Smooth muscle cell (in vitro differentiated cells): ENCODE data around the gene DNMBP. TPM values are rescaled to one million over a fixed set of nuclear protein-coding genes. Genes with fewer than 3 reads are reported as not detected.

Experiments used
- DNase-seq: peaks from one replicate; lab custom pipeline; 2025; ENCODE audit not compliant: unreplicated experiment; lab: John Stamatoyannopoulos, UW
- H2AFZ ChIP-seq: fragments of 200-600 bp; sonication (generic); 2 replicates; pipeline ENCODE4 v1.6.0; 2016; ENCODE audit warnings: antibody characterized with exemption, low read depth, mild to moderate bottlenecking
- H3F3A ChIP-seq: fragments of 200-600 bp; sonication (generic); 2 replicates; pipeline ENCODE4 v1.6.0; 2017; ENCODE audit warnings: antibody characterized with exemption, low read depth
- H3K27ac ChIP-seq: fragments of 200-600 bp; sonication (generic); 2 replicates; pipeline ENCODE4 v1.5.1; 2016; ENCODE audit warnings: low read depth, mild to moderate bottlenecking
- H3K27me3 ChIP-seq: fragments of 200-600 bp; sonication (generic); 2 replicates; pipeline ENCODE4 v1.6.1; 2016; ENCODE audit warnings: low read depth, mild to moderate bottlenecking
- H3K36me3 ChIP-seq: fragments of 200-600 bp; sonication (generic); 2 replicates; pipeline ENCODE4 v1.5.1; 2016; ENCODE audit warnings: low read depth
- H3K4me1 ChIP-seq: fragments of 200-600 bp; sonication (generic); 2 replicates; pipeline ENCODE4 v1.5.1; 2016; ENCODE audit warnings: low read depth
- H3K4me2 ChIP-seq: fragments of 200-600 bp; sonication (generic); 2 replicates; pipeline ENCODE4 v1.6.0; 2016; ENCODE audit warnings: mild to moderate bottlenecking
- H3K4me3 ChIP-seq: fragments of 200-600 bp; sonication (generic); 2 replicates; pipeline ENCODE4 v1.5.1; 2016; ENCODE audit warnings: mild to moderate bottlenecking
- H3K79me2 ChIP-seq: fragments of 200-600 bp; sonication (generic); 2 replicates; pipeline ENCODE4 v1.6.0; 2016; ENCODE audit warnings: low read depth, mild to moderate bottlenecking
- H3K9ac ChIP-seq: fragments of 200-600 bp; sonication (generic); 2 replicates; pipeline ENCODE4 v1.6.0; 2016; ENCODE audit warnings: low read depth
- H3K9me3 ChIP-seq: fragments of 200-600 bp; sonication (generic); replicated peaks from 2 replicates; pipeline ENCODE4 v1.5.1; 2016; ENCODE audit warnings: low read depth
- H4K20me1 ChIP-seq: fragments of 200-600 bp; sonication (generic); 2 replicates; pipeline ENCODE4 v1.6.0; 2016; ENCODE audit warnings: low read depth
- WGBS: methylation state at CpG from one replicate; pipeline ENCODE4 v1.1.7; 2016; ENCODE audit warnings: low lambda C conversion rate; 5-methylcytosine and 5-hydroxymethylcytosine counted together
- polyA plus RNA-seq: library from polyadenylated mRNA; unstranded; fragments of >200 nt; fragmentation: Nextera tagmentation; extraction: Ambion mirVana; gene quantifications from 2 replicates; pipeline ENCODE4 v1.2.1, GENCODE V29; 2016
- total RNA-seq: library from RNA; depleted of rRNA; stranded (reverse); fragments of >200 nt; gene quantifications from 2 replicates; pipeline ENCODE4 v1.2.3, GENCODE V29; 2014
- TF ChIP-seq, protein P1 (sequence below): fragments of 200-600 bp; sonication (generic); IDR thresholded peaks from 2 replicates; pipeline ENCODE4 v1.5.1; 2017; ENCODE audit warnings: borderline replicate concordance, mild to moderate bottlenecking, antibody characterized with exemption; ENCODE audit not compliant: insufficient read depth, poor library complexity, severe bottlenecking

Gene DNMBP
- total and polyA plus RNA-seq, 2 experiments from 2014 or later, result 9.4 to 17.9 TPM

DNA sequence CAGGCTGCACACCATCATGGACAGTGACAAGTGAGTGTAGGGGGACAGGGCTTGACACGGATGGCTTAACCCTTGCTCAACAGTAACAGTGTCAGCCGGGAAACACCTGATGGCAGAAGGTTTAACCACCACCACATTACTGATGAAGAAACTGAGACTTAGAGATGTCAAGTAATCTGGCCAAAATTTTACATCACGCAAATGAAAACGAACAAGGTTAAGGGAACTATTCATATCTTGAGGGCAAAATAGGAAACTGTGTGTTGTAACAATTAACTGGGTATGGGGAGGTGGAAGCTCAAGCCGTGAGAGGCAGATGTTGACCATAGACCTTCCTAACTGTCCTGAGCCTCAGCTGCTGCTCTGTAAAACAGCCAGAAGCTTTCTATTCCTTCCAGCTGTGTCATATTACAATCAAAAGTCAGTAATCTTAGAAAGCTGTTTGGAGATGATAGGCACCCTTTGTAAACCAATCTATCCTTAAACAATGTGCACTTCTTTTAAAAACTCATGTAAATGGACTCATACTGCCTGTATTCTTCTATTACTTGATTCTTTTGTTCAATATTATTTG lies 158.9 kb downstream of the DNMBP start:
- Histone ChIP-seq H3K4me1 (peaks cover 4% of the 10 kb centered on the region), H3K36me3 (no peaks in the 10 kb centered on the region), H3K27ac (no peak overlapping the region), H3K4me2 (no peak overlapping the region), H3F3A (no peaks in the 10 kb centered on the region), H2AFZ (no peak overlapping the region), H3K9ac (no peak overlapping the region), H4K20me1 (no peaks in the 10 kb centered on the region), H3K79me2 (no peaks in the 10 kb centered on the region), H3K4me3 (no peak overlapping the region), H3K9me3 (no peaks in the 10 kb centered on the region), H3K27me3 (no peaks in the 10 kb centered on the region)
- WGBS, result 76% methylated on average over 5 of the region's 5 CpGs
- TF ChIP-seq, protein P1, sequence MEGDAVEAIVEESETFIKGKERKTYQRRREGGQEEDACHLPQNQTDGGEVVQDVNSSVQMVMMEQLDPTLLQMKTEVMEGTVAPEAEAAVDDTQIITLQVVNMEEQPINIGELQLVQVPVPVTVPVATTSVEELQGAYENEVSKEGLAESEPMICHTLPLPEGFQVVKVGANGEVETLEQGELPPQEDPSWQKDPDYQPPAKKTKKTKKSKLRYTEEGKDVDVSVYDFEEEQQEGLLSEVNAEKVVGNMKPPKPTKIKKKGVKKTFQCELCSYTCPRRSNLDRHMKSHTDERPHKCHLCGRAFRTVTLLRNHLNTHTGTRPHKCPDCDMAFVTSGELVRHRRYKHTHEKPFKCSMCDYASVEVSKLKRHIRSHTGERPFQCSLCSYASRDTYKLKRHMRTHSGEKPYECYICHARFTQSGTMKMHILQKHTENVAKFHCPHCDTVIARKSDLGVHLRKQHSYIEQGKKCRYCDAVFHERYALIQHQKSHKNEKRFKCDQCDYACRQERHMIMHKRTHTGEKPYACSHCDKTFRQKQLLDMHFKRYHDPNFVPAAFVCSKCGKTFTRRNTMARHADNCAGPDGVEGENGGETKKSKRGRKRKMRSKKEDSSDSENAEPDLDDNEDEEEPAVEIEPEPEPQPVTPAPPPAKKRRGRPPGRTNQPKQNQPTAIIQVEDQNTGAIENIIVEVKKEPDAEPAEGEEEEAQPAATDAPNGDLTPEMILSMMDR, result no peak
- DNase-seq, result no peak

DNA sequence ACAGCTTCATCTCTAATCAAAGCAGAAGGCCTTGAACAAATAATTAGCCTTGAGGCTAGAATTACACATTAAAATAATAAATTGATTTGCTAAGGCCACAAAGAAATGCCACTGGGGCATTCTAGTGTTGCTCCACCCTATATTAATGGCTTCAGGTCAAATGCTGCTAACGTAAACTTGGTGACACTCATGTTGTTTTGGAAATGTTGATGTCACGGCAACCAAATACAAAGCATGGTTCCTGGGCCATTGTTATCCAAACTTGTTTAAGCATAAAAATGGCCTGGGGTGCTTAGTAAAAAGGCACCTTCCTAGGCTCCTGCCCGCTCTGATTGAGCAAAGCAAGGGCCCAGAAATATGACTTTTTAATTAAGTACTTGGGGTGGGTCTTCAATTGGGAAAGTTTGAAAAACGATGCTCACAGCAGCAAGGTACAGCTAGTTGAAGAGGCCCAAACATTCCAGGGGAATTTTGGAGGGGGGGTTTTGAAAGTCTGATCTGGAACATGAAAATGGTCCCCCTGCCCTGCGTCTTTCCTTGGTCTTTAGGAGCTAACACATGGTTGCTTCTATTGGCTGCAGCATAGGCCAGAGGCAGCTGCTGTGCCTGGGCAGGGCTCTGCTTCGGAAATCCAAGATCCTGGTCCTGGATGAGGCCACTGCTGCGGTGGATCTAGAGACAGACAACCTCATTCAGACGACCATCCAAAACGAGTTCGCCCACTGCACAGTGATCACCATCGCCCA lies 159.6 kb downstream of the DNMBP start:
- Histone ChIP-seq H4K20me1 (no peaks in the 10 kb centered on the region), H3K27me3 (no peaks in the 10 kb centered on the region), H3K36me3 (no peaks in the 10 kb centered on the region), H3F3A (peaks cover 4% of the 10 kb centered on the region), H3K27ac (no peak overlapping the region), H3K4me1 (peaks cover 4% of the 10 kb centered on the region), H3K4me3 (no peak overlapping the region), H2AFZ (no peak overlapping the region), H3K79me2 (no peaks in the 10 kb centered on the region), H3K9me3 (no peaks in the 10 kb centered on the region), H3K9ac (no peak overlapping the region), H3K4me2 (no peak overlapping the region)
- no peak for DNase-seq
- WGBS, result 76% methylated on average over 11 of the region's 11 CpGs
- TF ChIP-seq, protein P1, result no peak

DNA sequence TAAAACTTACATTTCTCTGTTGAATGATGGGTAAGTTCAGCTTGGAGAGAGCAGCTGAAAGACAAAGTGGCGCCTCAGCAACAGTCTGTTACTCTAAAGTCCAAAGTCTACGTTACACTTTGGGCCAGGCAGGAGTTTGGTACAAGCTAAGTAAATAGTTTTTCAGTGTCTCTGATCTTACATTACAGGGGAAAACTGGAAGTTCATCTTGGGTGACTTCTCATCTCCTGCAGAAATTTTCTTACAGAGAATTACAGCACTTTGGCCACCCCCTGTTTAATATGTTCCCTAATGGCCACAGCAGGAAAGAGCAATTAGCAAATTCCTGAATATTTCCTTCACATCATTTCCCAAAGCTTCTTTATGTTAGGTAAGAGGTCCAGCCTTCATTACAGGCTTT lies 160.2 kb downstream of the DNMBP start:
- DNase-seq, result no peak
- H3F3A ChIP-seq, result peaks cover 4% of the 10 kb centered on the region
- 83% methylated on average over 2 of the region's 2 CpGs for WGBS
- no peak overlapping the region for H3K4me2 ChIP-seq
- no peak overlapping the region for H3K27ac ChIP-seq
- peaks cover 4% of the 10 kb centered on the region for H3K4me1 ChIP-seq
- H3K9me3 ChIP-seq, result no peaks in the 10 kb centered on the region
- TF ChIP-seq, protein P1, result no peak
- H3K9ac ChIP-seq, result no peak overlapping the region
- no peaks in the 10 kb centered on the region for H4K20me1 ChIP-seq
- H2AFZ ChIP-seq, result no peak overlapping the region
- H3K36me3 ChIP-seq, result no peaks in the 10 kb centered on the region
- no peak overlapping the region for H3K4me3 ChIP-seq
- no peaks in the 10 kb centered on the region for H3K79me2 ChIP-seq
- H3K27me3 ChIP-seq, result no peaks in the 10 kb centered on the region
